22Rv1 (cell line): ENCODE measurements around the gene C1QL4.

Source experiments
- CTCF ChIP-seq: fragments of 450-650 bp; IDR thresholded peaks from 2 replicates; pipeline ENCODE4 v1.5.1; 2017; ENCODE audit warnings: mild to moderate bottlenecking
- ZFX ChIP-seq: fragments of 450-650 bp; IDR thresholded peaks from 2 replicates; pipeline ENCODE4 v1.6.1; 2017; ENCODE audit warnings: antibody characterized with exemption, borderline replicate concordance

GRCh38 chr12:49314811-49315210 is 22.2 kb downstream of the C1QL4 start:
- TF ChIP-seq CTCF (no peak), ZFX (no peak)
